A549 (cell line): ENCODE measurements around the gene MEF2D. TPM values are rescaled to one million over a fixed set of nuclear protein-coding genes. Genes with fewer than 3 reads are reported as not detected.
A peak's percentile ranks its signal among the peaks of the same experiment; 100 is the strongest.

ENCODE experiments used
- ATAC-seq, 2 experiments: fragments of 200-7000 bp in 1 of 2; fragments of >200 bp in 1 of 2; cut with Nextera tagmentation in 1 of 2; cut with Tn5 transposase in 1 of 2; 3 replicates each; pipeline versions ENCODE4 v1.8.0 to v1.9.1; 2018 to 2020; ENCODE audit warnings: mild to moderate bottlenecking in 1 of 2, moderate library complexity in 1 of 2
- CTCF ChIA-PET: fragments of 300-600 bp; sonication (Branson Sonifier 250); formaldehyde crosslinking; extraction: SDS; loops from one replicate; lab custom pipeline; 2021; ENCODE audit warnings: antibody characterized with exemption, inconsistent platforms; lab: Yijun Ruan, JAX
- POLR2A ChIA-PET: fragments of 350-600 bp; formaldehyde crosslinking; extraction: SDS; loops from one replicate; lab custom pipeline; 2021; ENCODE audit warnings: antibody characterized with exemption, inconsistent platforms; lab: Yijun Ruan, JAX
- DNase-seq, 2 experiments: peaks; one replicate each; pipeline versions ENCODE4 v3.0.0 to v3.0.0-alpha.2; 2011 to 2016; ENCODE audit warnings: low read depth in 1 of 2, low spot score in 1 of 2
- FAIRE-seq: peaks from 2 replicates; lab custom pipeline; 2011; peaks lifted over from hg19 to GRCh38; lab: Jason Lieb, UNC
- H3K27ac ChIP-seq, 2 experiments: fragments of >200 bp; sonication (Bioruptor Twin); formaldehyde crosslinking; 3 replicates each; pipeline ENCODE4 v1.5.1; 2016 to 2017
- H3K4me1 ChIP-seq: fragments of >200 bp; sonication (Bioruptor Twin); formaldehyde crosslinking; 3 replicates; pipeline ENCODE4 v1.6.1; 2016
- H3K4me2 ChIP-seq: fragments of >200 bp; sonication (Bioruptor Twin); formaldehyde crosslinking; 3 replicates; pipeline ENCODE4 v1.6.1; 2016
- H3K4me3 ChIP-seq: fragments of >200 bp; sonication (Bioruptor Twin); formaldehyde crosslinking; 3 replicates; pipeline ENCODE4 v1.5.1; 2016
- H3K9me3 ChIP-seq: fragments of >200 bp; sonication (Bioruptor Twin); formaldehyde crosslinking; 3 replicates; pipeline ENCODE4 v1.6.1; 2016
- EHMT2 ChIP-seq: fragments of 200-600 bp; sonication (generic); IDR thresholded peaks from 2 replicates; pipeline ENCODE4 v1.6.1; 2016; ENCODE audit warnings: antibody characterized with exemption, low read depth, mild to moderate bottlenecking, moderate library complexity
- ESRRA ChIP-seq: fragments of 150-350 bp; IDR thresholded peaks from 2 replicates; pipeline ENCODE4 v1.6.1; 2014; ENCODE audit warnings: mild to moderate bottlenecking, low read length, borderline replicate concordance
- FOXS1 ChIP-seq: fragments of 250-450 bp; sonication (Bioruptor Pico); IDR thresholded peaks from 2 replicates; pipeline ENCODE4 v1.5.0; 2020; ENCODE audit warnings: mild to moderate bottlenecking, moderate library complexity
- GATA3 ChIP-seq: IDR thresholded peaks from 2 replicates; pipeline ENCODE4 v1.6.1; 2012; ENCODE audit warnings: borderline replicate concordance
- HEYL ChIP-seq: fragments of 250-450 bp; sonication (Bioruptor Pico); IDR thresholded peaks from 2 replicates; pipeline ENCODE4 v1.8.0; 2021; ENCODE audit warnings: mild to moderate bottlenecking, moderate library complexity
- HOXB5 ChIP-seq: fragments of 250-450 bp; sonication (Bioruptor Pico); IDR thresholded peaks from 2 replicates; pipeline ENCODE4 v1.5.0; 2020; ENCODE audit warnings: mild to moderate bottlenecking, moderate library complexity
- KDM1A ChIP-seq: fragments of 200-600 bp; sonication (generic); IDR thresholded peaks from 2 replicates; pipeline ENCODE4 v1.6.1; 2016; ENCODE audit warnings: low read depth, mild to moderate bottlenecking
- NFE2L2 ChIP-seq: fragments of 150-350 bp; conservative IDR thresholded peaks from 2 replicates; pipeline ENCODE4 v1.6.1; 2014; ENCODE audit warnings: low read length
- RARB ChIP-seq: fragments of 250-450 bp; sonication (Bioruptor Pico); IDR thresholded peaks from 2 replicates; pipeline ENCODE4 v1.8.0; 2021; ENCODE audit warnings: mild to moderate bottlenecking, moderate library complexity
- RCOR1 ChIP-seq: fragments of 150-350 bp; IDR thresholded peaks from 2 replicates; pipeline ENCODE4 v1.6.1; 2014; ENCODE audit warnings: antibody characterized with exemption, low read length, low read depth
- REST ChIP-seq: fragments of 200-600 bp; sonication (generic); IDR thresholded peaks from 2 replicates; pipeline ENCODE4 v1.6.1; 2016; ENCODE audit warnings: antibody characterized with exemption, mild to moderate bottlenecking, moderate library complexity
- SREBF2 ChIP-seq: fragments of 450-650 bp; IDR thresholded peaks from 2 replicates; pipeline ENCODE4 v1.6.1; 2014; ENCODE audit warnings: mild to moderate bottlenecking, moderate library complexity
- ZFP36 ChIP-seq: fragments of 450-650 bp; IDR thresholded peaks from 2 replicates; pipeline ENCODE4 v1.6.1; 2014; ENCODE audit warnings: borderline replicate concordance; ENCODE audit not compliant: partially characterized antibody
- WGBS: methylation state at CpG from one replicate; pipeline ENCODE4 v1.1.6; 2017; ENCODE audit errors: missing lambda C conversion rate; 5-methylcytosine and 5-hydroxymethylcytosine counted together
- polyA plus RNA-seq, 4 experiments: library from polyadenylated mRNA; depleted of rRNA in 3 of 4; stranded (reverse); fragments of >200 nt; fragmentation: RNase III in 1 of 4; extraction: RNeasy Plus Mini Kit Qiagen cat#74134 plus additional on column Dnase treatment in 1 of 4; gene quantifications; 2 replicates in 3 of 4; 3 replicates in 1 of 4; pipeline ENCODE4 v1.2.3, GENCODE V29; 2011 to 2017
- TF ChIP-seq, protein P1 (sequence below): IDR thresholded peaks from 2 replicates; pipeline ENCODE4 v1.6.1; 2012
- TF ChIP-seq, protein P2 (sequence below): fragments of 450-650 bp; IDR thresholded peaks from 2 replicates; pipeline ENCODE4 v1.6.1; 2014; ENCODE audit warnings: antibody characterized with exemption

MEF2D gene
- polyA plus RNA-seq, 2 of the 4 experiments (the other 2 are of a cell fraction) = 16.8 to 23.4 TPM

DNA sequence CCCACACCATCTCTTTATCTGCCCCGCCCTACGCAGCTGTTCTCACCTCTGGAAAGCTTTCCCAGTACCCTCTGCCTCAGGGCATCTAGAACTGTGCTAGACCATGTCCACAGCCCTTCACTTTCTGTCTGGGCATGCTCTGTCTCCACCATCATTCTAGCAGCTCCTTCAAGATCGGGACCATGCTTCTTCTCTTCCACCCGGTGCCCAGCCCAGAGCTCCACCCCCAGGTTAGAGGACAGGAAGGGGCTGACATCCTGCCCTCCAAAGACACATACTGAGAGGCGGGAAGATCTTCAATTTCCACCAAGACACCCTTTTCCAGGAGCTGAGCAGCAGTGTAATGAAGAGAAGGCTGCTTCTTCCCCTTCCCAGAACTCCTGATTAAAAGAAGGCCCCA is 27.7 kb upstream of the MEF2D start:
- DNase-seq (no peak), FAIRE-seq (no peak), ATAC-seq (peak in 1 of 2 experiments; percentile 14; a peak in 1 of 6 replicates)
- no peak overlapping the region for H3K27ac ChIP-seq
- no peaks in the 10 kb centered on the region for H3K9me3 ChIP-seq
- ChIA-PET POLR2A (interaction anchor here (0.7 kb wide), 1 partner anchor 27 kb away, joined by 4 read pairs; no protein-coding TSS in a partner anchor), CTCF (interaction anchor here (0.8 to 3.0 kb wide), 7 partner anchors 12 to 161 kb away, joined by 3 to 9 read pairs (median 4); no protein-coding TSS in a partner anchor)
- no peak overlapping the region for H3K4me3 ChIP-seq
- no peaks in the 10 kb centered on the region for H3K4me1 ChIP-seq
- WGBS = 90% methylated on average over 5 of the region's 5 CpGs
- TF ChIP-seq HOXB5 (CRISPR knock-in tag) = no peak
- no peak overlapping the region for H3K4me2 ChIP-seq

- H3K27ac ChIP-seq = no peak overlapping the region
These were observed 27.0 kb upstream of the MEF2D start for GRCh38 chr1:156527584-156527983.

DNA sequence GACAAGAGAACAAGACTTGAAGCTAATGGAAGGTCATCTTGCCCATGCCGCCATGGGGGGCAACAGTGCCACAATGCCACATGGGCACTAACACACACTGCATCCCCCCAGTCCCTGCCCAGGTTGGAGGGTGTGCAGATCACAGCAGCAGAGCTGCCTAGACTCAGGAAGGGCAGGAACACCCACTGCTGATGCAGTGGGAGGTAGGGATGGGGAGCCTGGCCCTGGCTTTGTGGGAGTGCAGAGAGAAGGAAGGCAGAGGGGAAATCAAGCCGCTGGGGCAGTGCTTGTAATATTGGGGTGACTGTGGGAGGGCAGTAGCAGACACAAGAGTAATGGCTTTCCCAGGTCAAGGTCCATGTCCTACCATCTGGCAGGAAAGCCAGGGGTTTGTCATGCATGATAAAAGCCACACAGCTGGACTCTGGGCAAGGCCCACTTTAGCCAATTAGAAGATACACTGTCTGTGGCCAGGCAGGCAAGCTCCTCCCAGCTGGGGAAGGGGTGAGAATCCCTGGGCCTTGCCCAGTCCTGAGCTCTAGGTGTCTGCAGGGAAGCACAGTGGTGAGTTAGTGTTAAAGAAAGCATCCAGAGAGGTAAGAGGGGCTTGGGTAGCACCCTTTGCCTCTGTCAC is 25.4 kb upstream of the MEF2D start:
- peak in 1 of 2 experiments; percentile 30; a peak in 3 of 6 replicates for ATAC-seq

More at GRCh38 chr1:156527584-156527983, 27.0 kb upstream of the MEF2D start:
- POLR2A ChIA-PET = interaction anchor here (0.7 to 1.0 kb wide), 2 partner anchors 24 to 26 kb away, joined by 3 to 4 read pairs; no protein-coding TSS in a partner anchor
- WGBS = 94% methylated on average over 2 of the region's 2 CpGs
- FAIRE-seq (no peak), DNase-seq (no peak), ATAC-seq (peak in 1 of 2 experiments; percentile 13; a peak in 2 of 6 replicates)
- H3K4me2 ChIP-seq = no peak overlapping the region
- H3K4me1 ChIP-seq = no peaks in the 10 kb centered on the region
- CTCF ChIA-PET = interaction anchor here (0.9 to 3.0 kb wide), 8 partner anchors 11 to 162 kb away, joined by 3 to 9 read pairs (median 4); no protein-coding TSS in a partner anchor
- H3K4me3 ChIP-seq = no peak overlapping the region
- TF ChIP-seq ZFP36 (no peak), HEYL (CRISPR knock-in tag) (no peak), SREBF2 (no peak), RARB (no peak)
- no peaks in the 10 kb centered on the region for H3K9me3 ChIP-seq

More for the DNA sequence above, 25.4 kb upstream of the MEF2D start:
- FAIRE-seq = no peak
- ChIA-PET POLR2A (interaction anchor here (0.7 to 1.1 kb wide), 2 partner anchors 25 kb away, joined by 3 read pairs; partner anchors contain the start of gene MEF2D), CTCF (interaction anchor here (0.6 to 3.0 kb wide), 10 partner anchors 7 to 263 kb away, joined by 3 to 9 read pairs (median 4); partner anchors contain the start of gene NAXE)
- WGBS = 89% methylated on average over 2 of the region's 2 CpGs
- H3K27ac ChIP-seq = no peak overlapping the region
- no peak overlapping the region for H3K4me2 ChIP-seq
- H3K4me3 ChIP-seq = no peak overlapping the region
- H3K4me1 ChIP-seq = no peaks in the 10 kb centered on the region
- TF ChIP-seq HEYL (CRISPR knock-in tag) (no peak), ESRRA (no peak), FOXS1 (no peak), ZFP36 (no peak), RCOR1 (no peak), REST (no peak), NFE2L2 (no peak), GATA3 (no peak), KDM1A (no peak), EHMT2 (no peak)
- TF ChIP-seq, protein P1, sequence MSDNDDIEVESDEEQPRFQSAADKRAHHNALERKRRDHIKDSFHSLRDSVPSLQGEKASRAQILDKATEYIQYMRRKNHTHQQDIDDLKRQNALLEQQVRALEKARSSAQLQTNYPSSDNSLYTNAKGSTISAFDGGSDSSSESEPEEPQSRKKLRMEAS = no peak
- TF ChIP-seq, protein P2, sequence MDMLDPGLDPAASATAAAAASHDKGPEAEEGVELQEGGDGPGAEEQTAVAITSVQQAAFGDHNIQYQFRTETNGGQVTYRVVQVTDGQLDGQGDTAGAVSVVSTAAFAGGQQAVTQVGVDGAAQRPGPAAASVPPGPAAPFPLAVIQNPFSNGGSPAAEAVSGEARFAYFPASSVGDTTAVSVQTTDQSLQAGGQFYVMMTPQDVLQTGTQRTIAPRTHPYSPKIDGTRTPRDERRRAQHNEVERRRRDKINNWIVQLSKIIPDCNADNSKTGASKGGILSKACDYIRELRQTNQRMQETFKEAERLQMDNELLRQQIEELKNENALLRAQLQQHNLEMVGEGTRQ = no peak
- no peaks in the 10 kb centered on the region for H3K9me3 ChIP-seq
- DNase-seq = no peak
